ENCODE data around the gene ALPK3.

DNA sequence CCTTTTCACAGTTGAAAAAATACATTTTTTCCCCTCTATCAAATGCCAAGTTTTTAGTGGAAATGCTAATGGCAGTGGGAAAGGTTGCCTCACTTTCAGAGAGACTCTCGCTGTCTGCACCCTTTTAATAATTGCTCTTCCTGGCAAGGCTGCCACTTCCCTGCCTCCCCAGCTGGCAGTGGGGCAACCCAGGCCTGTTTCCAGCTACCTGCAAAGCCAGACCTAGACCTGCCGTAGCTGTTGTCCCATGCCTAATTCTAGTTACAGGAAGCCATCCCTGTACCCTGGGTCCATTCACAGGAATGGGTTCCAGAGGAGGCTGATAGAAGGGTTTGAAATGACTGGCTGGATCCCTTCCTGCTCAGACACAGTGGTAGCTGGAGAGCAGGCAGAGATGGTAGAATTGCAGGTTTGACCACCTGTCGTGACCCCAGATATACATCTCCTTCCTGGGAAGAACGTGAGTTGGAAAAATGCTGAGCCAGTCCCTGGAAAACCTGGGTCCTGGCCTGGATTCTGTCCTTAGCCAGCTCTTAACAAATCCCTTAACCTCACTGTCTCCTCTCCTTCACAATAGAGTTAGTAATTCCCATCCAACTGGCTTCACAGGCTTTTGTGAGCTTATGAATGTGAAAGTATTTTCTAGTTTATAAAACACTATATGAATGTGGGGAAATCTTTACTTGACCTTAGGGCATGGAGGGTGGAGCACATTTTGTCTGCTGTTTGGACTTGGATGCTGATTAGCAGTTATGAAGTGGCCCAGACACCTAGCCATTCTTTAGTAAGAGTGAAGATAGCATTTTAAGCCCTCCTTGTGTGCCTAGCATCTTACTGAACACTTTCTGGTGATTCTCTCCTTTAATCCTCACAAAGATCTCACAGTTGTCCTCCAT, 12.9 kb upstream of the ALPK3 start:
- TF ChIP-seq EGR1 (IDR thresholded peaks at IDR 0.05; ENCODE audit: low read depth), result no peak
- TF ChIP-seq, protein P1, sequence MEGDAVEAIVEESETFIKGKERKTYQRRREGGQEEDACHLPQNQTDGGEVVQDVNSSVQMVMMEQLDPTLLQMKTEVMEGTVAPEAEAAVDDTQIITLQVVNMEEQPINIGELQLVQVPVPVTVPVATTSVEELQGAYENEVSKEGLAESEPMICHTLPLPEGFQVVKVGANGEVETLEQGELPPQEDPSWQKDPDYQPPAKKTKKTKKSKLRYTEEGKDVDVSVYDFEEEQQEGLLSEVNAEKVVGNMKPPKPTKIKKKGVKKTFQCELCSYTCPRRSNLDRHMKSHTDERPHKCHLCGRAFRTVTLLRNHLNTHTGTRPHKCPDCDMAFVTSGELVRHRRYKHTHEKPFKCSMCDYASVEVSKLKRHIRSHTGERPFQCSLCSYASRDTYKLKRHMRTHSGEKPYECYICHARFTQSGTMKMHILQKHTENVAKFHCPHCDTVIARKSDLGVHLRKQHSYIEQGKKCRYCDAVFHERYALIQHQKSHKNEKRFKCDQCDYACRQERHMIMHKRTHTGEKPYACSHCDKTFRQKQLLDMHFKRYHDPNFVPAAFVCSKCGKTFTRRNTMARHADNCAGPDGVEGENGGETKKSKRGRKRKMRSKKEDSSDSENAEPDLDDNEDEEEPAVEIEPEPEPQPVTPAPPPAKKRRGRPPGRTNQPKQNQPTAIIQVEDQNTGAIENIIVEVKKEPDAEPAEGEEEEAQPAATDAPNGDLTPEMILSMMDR (IDR thresholded peaks at IDR 0.05 in 2 of 3, conservative IDR thresholded peaks at IDR 0.05 in 1 of 3; ENCODE audit: borderline replicate concordance in 1 of 3, insufficient read depth in 1 of 3, low read depth in 2 of 3, low read length in 2 of 3), result no peak
- TF ChIP-seq SP1 (IDR thresholded peaks at IDR 0.05; ENCODE audit: low read depth), result no peak
- no peak for TF ChIP-seq EZH2 (IDR thresholded peaks at IDR 0.05)
